HL-60 (cell line): ENCODE data around the gene CSNK1A1.

Source experiments
- CTCF ChIP-seq: IDR thresholded peaks from one replicate; pipeline ENCODE4 v1.5.1; 2011; ENCODE audit warnings: low read length, control low read depth, inconsistent platforms; ENCODE audit not compliant: insufficient read depth
- POLR2AphosphoS5 ChIP-seq: IDR thresholded peaks from 2 replicates; pipeline ENCODE4 v1.6.1; 2012; ENCODE audit warnings: low read depth
- SPI1 ChIP-seq: IDR thresholded peaks from 2 replicates; pipeline ENCODE4 v1.6.1; 2012; ENCODE audit warnings: low read depth, mild to moderate bottlenecking, borderline replicate concordance
- TF ChIP-seq, protein P1 (sequence below): IDR thresholded peaks from 2 replicates; pipeline ENCODE4 v1.6.1; 2012; ENCODE audit warnings: low read depth; ENCODE audit not compliant: insufficient replicate concordance

DNA sequence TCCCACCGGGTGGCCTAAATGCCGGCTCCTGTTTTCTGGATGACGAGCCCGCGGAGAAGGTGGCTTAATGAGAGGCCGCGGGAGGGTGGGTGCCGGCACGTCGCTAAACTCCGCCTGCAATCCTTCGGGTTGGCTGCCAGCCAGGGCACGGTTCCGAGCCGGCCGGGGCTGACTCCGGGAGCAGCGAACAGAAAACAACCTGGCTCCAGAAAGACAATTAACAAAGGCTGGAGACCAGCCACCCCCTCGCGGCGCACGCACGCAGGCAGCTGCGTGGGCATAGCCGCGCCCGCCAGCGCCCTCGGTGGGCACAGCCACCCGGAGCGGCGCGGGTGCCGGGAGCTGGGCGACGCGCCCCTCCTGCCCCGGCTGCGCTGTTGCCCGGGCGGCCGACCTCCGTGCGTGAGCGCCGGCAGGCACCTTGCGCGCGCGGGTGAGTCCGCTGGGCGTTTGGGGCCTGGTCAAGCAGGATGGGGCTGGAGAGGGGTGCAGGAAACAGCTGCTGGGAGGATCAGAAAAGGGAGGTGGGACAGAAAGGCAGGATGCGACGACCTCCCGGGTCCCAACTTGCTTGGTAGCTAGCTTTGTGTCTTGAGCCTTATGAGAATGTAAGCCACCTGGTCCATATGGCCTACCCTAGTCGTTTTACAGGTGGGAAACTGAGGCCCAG lies 30.1 kb upstream of the CSNK1A1 start, which contains the start of gene ARHGEF37:
- TF ChIP-seq CTCF (no peak), SPI1 (no peak), POLR2AphosphoS5 (no peak)
- TF ChIP-seq, protein P1, sequence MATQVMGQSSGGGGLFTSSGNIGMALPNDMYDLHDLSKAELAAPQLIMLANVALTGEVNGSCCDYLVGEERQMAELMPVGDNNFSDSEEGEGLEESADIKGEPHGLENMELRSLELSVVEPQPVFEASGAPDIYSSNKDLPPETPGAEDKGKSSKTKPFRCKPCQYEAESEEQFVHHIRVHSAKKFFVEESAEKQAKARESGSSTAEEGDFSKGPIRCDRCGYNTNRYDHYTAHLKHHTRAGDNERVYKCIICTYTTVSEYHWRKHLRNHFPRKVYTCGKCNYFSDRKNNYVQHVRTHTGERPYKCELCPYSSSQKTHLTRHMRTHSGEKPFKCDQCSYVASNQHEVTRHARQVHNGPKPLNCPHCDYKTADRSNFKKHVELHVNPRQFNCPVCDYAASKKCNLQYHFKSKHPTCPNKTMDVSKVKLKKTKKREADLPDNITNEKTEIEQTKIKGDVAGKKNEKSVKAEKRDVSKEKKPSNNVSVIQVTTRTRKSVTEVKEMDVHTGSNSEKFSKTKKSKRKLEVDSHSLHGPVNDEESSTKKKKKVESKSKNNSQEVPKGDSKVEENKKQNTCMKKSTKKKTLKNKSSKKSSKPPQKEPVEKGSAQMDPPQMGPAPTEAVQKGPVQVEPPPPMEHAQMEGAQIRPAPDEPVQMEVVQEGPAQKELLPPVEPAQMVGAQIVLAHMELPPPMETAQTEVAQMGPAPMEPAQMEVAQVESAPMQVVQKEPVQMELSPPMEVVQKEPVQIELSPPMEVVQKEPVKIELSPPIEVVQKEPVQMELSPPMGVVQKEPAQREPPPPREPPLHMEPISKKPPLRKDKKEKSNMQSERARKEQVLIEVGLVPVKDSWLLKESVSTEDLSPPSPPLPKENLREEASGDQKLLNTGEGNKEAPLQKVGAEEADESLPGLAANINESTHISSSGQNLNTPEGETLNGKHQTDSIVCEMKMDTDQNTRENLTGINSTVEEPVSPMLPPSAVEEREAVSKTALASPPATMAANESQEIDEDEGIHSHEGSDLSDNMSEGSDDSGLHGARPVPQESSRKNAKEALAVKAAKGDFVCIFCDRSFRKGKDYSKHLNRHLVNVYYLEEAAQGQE: no peak
